GM23248 (cell line): Measurements from ENCODE around the gene G2E3.

Experiments
- EZH2 ChIP-seq: fragments of 200-600 bp; sonication (generic); IDR thresholded peaks from 2 replicates; pipeline ENCODE4 v1.6.1; 2018; ENCODE audit warnings: antibody characterized with exemption, mild to moderate bottlenecking; ENCODE audit not compliant: insufficient read depth, poor library complexity, severe bottlenecking
- EZH2phosphoT487 ChIP-seq: fragments of 200-600 bp; sonication (generic); IDR thresholded peaks from 2 replicates; pipeline ENCODE4 v1.6.1; 2018; ENCODE audit warnings: antibody characterized with exemption, moderate library complexity, mild to moderate bottlenecking, low read depth; ENCODE audit not compliant: insufficient read depth

- no peak for TF ChIP-seq EZH2
- TF ChIP-seq EZH2phosphoT487 = no peak
These were observed 29.9 kb downstream of the G2E3 start for GRCh38 chr14:30588873-30589272.
